GM18951 (cell line): ENCODE results near the gene SLC8A2.
"Not testable (repeated sequence)": the region's sequence is repeated elsewhere in the genome, so short reads cannot be mapped to it uniquely, and the experiment has no call there.

ENCODE experiments used
- POLR2A ChIP-seq: IDR thresholded peaks from 4 replicates; pipeline ENCODE4 v1.6.1; 2011; ENCODE audit warnings: mild to moderate bottlenecking; ENCODE audit not compliant: insufficient read length, insufficient read depth; ENCODE audit errors: extremely low read depth
- in situ Hi-C: fragments of 300-500 bp; cut with MboI; formaldehyde crosslinking; loops from one replicate; pipeline ENCODE4 v1.12.0; 2022; ENCODE audit warnings: low sequenced_read_pairs, mixed read lengths, inconsistent platforms; ENCODE audit not compliant: unreplicated experiment

The SLC8A2 gene

GRCh38 chr19:47419030-47419783, 52.5 kb downstream of the SLC8A2 start, which contains the start of gene MEIS3:
TSS of gene MEIS3 (minus strand) at chr19:47419527. CDS start at chr19:47419081, 446 bp downstream.
- in situ Hi-C loops = no loop called here

GRCh38 chr19:47418692-47419029, 53.0 kb downstream of the SLC8A2 start:
- in situ Hi-C loops = no loop called here
- TF ChIP-seq POLR2A = no peak

More at GRCh38 chr19:47419030-47419783, 52.5 kb downstream of the SLC8A2 start, which contains the start of gene MEIS3:
- TF ChIP-seq POLR2A = no peak

GRCh38 chr19:47417746-47418691, 53.7 kb downstream of the SLC8A2 start:
- in situ Hi-C loops = no loop called here
- no peak for TF ChIP-seq POLR2A

GRCh38 chr19:47417107-47417745, 54.5 kb downstream of the SLC8A2 start:
- in situ Hi-C loops = no loop called here
- TF ChIP-seq POLR2A = no peak

GRCh38 chr19:47416643-47416985, 55.1 kb downstream of the SLC8A2 start:
- in situ Hi-C loops = no loop called here
- TF ChIP-seq POLR2A = no peak

GRCh38 chr19:47415953-47416642, 55.6 kb downstream of the SLC8A2 start:
- in situ Hi-C loops = no loop called here
- no peak for TF ChIP-seq POLR2A

GRCh38 chr19:47414469-47414868, 57.2 kb downstream of the SLC8A2 start:
- in situ Hi-C loops = no loop called here
- no peak for TF ChIP-seq POLR2A

GRCh38 chr19:47413941-47414340, 57.8 kb downstream of the SLC8A2 start:
- no peak for TF ChIP-seq POLR2A
- in situ Hi-C loops = no loop called here

GRCh38 chr19:47411696-47412095, 60.0 kb downstream of the SLC8A2 start:
- in situ Hi-C loops = not testable (repeated sequence)

GRCh38 chr19:47411101-47411500, 60.6 kb downstream of the SLC8A2 start:
- TF ChIP-seq POLR2A = no peak

GRCh38 chr19:47408156-47408938, 63.3 kb downstream of the SLC8A2 start:
- TF ChIP-seq POLR2A = no peak
- in situ Hi-C loops = no loop called here

More at GRCh38 chr19:47411101-47411500, 60.6 kb downstream of the SLC8A2 start:
- in situ Hi-C loops = no loop called here

GRCh38 chr19:47407417-47407774, 64.3 kb downstream of the SLC8A2 start:
- TF ChIP-seq POLR2A = no peak
- in situ Hi-C loops = no loop called here
